HepG2 (cell line): ENCODE data around the gene NARS2. TPM values are rescaled to one million over a fixed set of nuclear protein-coding genes. Genes with fewer than 3 reads are reported as not detected.

Experiments used
- BCL6 ChIP-seq: IDR thresholded peaks from 2 replicates; pipeline ENCODE4 v1.6.1; 2016; ENCODE audit warnings: missing genetic modification reagents, missing compliant biosample characterization
- CHCHD3 ChIP-seq: sonication (generic); formaldehyde crosslinking; IDR thresholded peaks from 2 replicates; pipeline ENCODE4 v1.8.0; 2022; ENCODE audit warnings: mild to moderate bottlenecking, missing genetic modification reagents, moderate library complexity
- ESRRA ChIP-seq: sonication (generic); formaldehyde crosslinking; IDR thresholded peaks from 2 replicates; pipeline ENCODE4 v1.5.1; 2020; ENCODE audit warnings: mild to moderate bottlenecking, low read depth, missing genetic modification reagents
- FLYWCH1 ChIP-seq: sonication (generic); formaldehyde crosslinking; IDR thresholded peaks from 2 replicates; pipeline ENCODE4 v1.8.1; 2023; ENCODE audit warnings: mild to moderate bottlenecking, missing genetic modification reagents
- FOSL1 ChIP-seq: sonication (generic); formaldehyde crosslinking; IDR thresholded peaks from 2 replicates; pipeline ENCODE4 v1.9.0; 2021; ENCODE audit warnings: missing genetic modification reagents, borderline replicate concordance
- HNRNPK ChIP-seq: fragments of 200-400 bp; formaldehyde crosslinking; IDR thresholded peaks from 2 replicates; pipeline ENCODE4 v1.6.1; 2018; ENCODE audit warnings: low read length, low read depth, moderate library complexity, mild to moderate bottlenecking; ENCODE audit not compliant: poor library complexity, severe bottlenecking
- KMT2B ChIP-seq: IDR thresholded peaks from 2 replicates; pipeline ENCODE4 v1.6.1; 2016; ENCODE audit warnings: missing genetic modification reagents, missing compliant biosample characterization
- MAZ ChIP-seq, 2 experiments: sonication (generic) in 1 of 2; formaldehyde crosslinking in 1 of 2; IDR thresholded peaks; 2 replicates each; pipeline versions ENCODE4 v1.5.0 to v1.6.1; 2012 to 2020; ENCODE audit warnings: low read depth in 2 of 2, mild to moderate bottlenecking in 2 of 2, borderline replicate concordance in 1 of 2, improper control_type of control experiment in 1 of 2, low read length in 1 of 2, missing genetic modification reagents in 1 of 2, moderate library complexity in 1 of 2
- MXD4 ChIP-seq: IDR thresholded peaks from 2 replicates; pipeline ENCODE4 v1.6.1; 2016; ENCODE audit warnings: mild to moderate bottlenecking, missing biosample characterization, missing genetic modification reagents
- MYC ChIP-seq: sonication (generic); formaldehyde crosslinking; IDR thresholded peaks from 2 replicates; pipeline ENCODE4 v1.9.0; 2021; ENCODE audit warnings: missing genetic modification reagents, borderline replicate concordance
- PRMT3 ChIP-seq: sonication (generic); formaldehyde crosslinking; IDR thresholded peaks from 2 replicates; pipeline ENCODE4 v1.8.1; 2022; ENCODE audit warnings: low read depth, mild to moderate bottlenecking, moderate library complexity, missing genetic modification reagents, borderline replicate concordance
- STAT5B ChIP-seq: sonication (generic); formaldehyde crosslinking; IDR thresholded peaks from 2 replicates; pipeline ENCODE4 v1.4.0; 2020; ENCODE audit warnings: missing genetic modification reagents
- TFAP4 ChIP-seq: sonication (generic); IDR thresholded peaks from 2 replicates; pipeline ENCODE4 v1.6.1; 2016; ENCODE audit warnings: low read depth, borderline replicate concordance
- TMF1 ChIP-seq: sonication (generic); formaldehyde crosslinking; IDR thresholded peaks from 2 replicates; pipeline ENCODE4 v1.8.1; 2022; ENCODE audit warnings: low read depth, missing genetic modification reagents
- ZNF607 ChIP-seq: sonication (generic); formaldehyde crosslinking; IDR thresholded peaks from 2 replicates; pipeline ENCODE4 v1.5.1; 2020; ENCODE audit warnings: missing genetic modification reagents, mild to moderate bottlenecking, borderline replicate concordance
- ZNF776 ChIP-seq: sonication (generic); formaldehyde crosslinking; IDR thresholded peaks from 2 replicates; pipeline ENCODE4 v1.4.0; 2020; ENCODE audit warnings: mild to moderate bottlenecking, missing genetic modification reagents
- ZNF878 ChIP-seq: sonication (generic); formaldehyde crosslinking; IDR thresholded peaks from 2 replicates; pipeline ENCODE4 v1.8.1; 2023; ENCODE audit warnings: mild to moderate bottlenecking, missing genetic modification reagents, moderate library complexity
- ZNF883 ChIP-seq: sonication (generic); formaldehyde crosslinking; IDR thresholded peaks from 2 replicates; pipeline ENCODE4 v1.5.1; 2020; ENCODE audit warnings: mild to moderate bottlenecking, missing genetic modification reagents; ENCODE audit errors: not compliant biosample characterization
- polyA plus RNA-seq, 8 experiments: library from polyadenylated mRNA; depleted of rRNA in 3 of 8; stranded (reverse) in 7 of 8; unstranded in 1 of 8; fragments of >200 nt; fragmentation: Illumina TruSeq in 4 of 8; extraction: Trizol in 4 of 8; gene quantifications; 2 replicates each; pipeline versions ENCODE4 v1.2.1 to v1.2.3, GENCODE V29; 2011 to 2016; ENCODE audit warnings: low read depth in 4 of 8, missing spikeins in 1 of 8, mixed read lengths in 1 of 8; ENCODE audit not compliant: insufficient read depth in 1 of 8
- total RNA-seq, 5 experiments: library from RNA; depleted of rRNA; stranded (reverse); fragments of >200 nt; fragmentation: Illumina TruSeq; extraction: Trizol; gene quantifications; 2 replicates each; pipeline ENCODE4 v1.2.3, GENCODE V29; 2016; ENCODE audit warnings: low read depth in 1 of 5
- TF ChIP-seq, protein P1 (sequence below): IDR thresholded peaks from 2 replicates; pipeline ENCODE4 v1.6.1; 2016; ENCODE audit warnings: low read depth, missing genetic modification reagents, missing compliant biosample characterization
- TF ChIP-seq, protein P2 (sequence below): IDR thresholded peaks from 2 replicates; pipeline ENCODE4 v1.6.1; 2012; ENCODE audit warnings: inconsistent platforms

NARS2 gene
- total and polyA plus RNA-seq, 2 of the 13 experiments (the other 11 are each of a cell fraction or from before 2014, with no cell fraction given), result 45.9 to 65.0 TPM

DNA sequence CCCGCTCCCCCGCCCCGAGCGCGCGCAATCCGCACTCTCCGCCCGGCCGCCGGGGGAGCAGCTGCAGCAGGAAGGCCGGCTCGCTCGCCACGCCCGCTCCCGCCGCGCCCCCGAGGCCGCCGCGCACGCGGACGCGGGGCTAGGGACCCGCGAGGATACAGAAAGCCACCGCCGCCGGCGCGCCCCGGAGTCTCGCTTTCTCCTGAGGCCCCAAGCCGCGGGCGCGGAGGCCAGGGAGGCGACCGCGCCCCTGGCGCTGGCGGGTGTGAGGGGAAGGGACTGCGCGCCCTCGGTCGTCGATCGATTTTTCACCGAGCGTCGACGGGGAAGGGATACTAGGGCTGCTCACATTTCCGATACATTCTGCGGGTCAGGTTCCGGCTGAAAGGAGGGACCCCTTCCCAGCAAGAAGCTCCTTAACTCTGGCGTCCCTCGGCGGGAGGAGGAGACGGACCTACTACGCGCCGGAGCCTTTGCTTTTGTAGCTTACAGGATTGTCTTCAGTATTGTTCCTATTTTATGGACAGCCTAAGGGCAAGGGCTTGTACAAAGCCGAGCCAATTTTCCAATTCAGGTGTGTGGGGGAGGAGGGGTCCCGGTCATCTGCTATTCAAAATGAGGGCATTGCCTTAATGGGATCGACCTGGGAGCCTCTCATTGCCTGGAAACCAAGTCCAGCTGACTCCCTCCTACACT is 156.6 kb downstream of the NARS2 start (continued):
- TF ChIP-seq, protein P1, sequence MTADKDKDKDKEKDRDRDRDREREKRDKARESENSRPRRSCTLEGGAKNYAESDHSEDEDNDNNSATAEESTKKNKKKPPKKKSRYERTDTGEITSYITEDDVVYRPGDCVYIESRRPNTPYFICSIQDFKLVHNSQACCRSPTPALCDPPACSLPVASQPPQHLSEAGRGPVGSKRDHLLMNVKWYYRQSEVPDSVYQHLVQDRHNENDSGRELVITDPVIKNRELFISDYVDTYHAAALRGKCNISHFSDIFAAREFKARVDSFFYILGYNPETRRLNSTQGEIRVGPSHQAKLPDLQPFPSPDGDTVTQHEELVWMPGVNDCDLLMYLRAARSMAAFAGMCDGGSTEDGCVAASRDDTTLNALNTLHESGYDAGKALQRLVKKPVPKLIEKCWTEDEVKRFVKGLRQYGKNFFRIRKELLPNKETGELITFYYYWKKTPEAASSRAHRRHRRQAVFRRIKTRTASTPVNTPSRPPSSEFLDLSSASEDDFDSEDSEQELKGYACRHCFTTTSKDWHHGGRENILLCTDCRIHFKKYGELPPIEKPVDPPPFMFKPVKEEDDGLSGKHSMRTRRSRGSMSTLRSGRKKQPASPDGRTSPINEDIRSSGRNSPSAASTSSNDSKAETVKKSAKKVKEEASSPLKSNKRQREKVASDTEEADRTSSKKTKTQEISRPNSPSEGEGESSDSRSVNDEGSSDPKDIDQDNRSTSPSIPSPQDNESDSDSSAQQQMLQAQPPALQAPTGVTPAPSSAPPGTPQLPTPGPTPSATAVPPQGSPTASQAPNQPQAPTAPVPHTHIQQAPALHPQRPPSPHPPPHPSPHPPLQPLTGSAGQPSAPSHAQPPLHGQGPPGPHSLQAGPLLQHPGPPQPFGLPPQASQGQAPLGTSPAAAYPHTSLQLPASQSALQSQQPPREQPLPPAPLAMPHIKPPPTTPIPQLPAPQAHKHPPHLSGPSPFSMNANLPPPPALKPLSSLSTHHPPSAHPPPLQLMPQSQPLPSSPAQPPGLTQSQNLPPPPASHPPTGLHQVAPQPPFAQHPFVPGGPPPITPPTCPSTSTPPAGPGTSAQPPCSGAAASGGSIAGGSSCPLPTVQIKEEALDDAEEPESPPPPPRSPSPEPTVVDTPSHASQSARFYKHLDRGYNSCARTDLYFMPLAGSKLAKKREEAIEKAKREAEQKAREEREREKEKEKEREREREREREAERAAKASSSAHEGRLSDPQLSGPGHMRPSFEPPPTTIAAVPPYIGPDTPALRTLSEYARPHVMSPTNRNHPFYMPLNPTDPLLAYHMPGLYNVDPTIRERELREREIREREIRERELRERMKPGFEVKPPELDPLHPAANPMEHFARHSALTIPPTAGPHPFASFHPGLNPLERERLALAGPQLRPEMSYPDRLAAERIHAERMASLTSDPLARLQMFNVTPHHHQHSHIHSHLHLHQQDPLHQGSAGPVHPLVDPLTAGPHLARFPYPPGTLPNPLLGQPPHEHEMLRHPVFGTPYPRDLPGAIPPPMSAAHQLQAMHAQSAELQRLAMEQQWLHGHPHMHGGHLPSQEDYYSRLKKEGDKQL (CRISPR knock-in tag), result no peak
- TF ChIP-seq ESRRA (CRISPR knock-in tag) (peak; percentile 26; the same call in 1 of the 2 replicates), ZNF883 (CRISPR knock-in tag) (peak; percentile 52), KMT2B (CRISPR knock-in tag) (peak; percentile 75), BCL6 (CRISPR knock-in tag) (peak; percentile 77), TFAP4 (0 out of 2 replicates have a peak, but pooled peaks have one; percentile 17), MYC (peak; percentile 58; the same call in 1 of the 2 replicates), ZNF878 (peak; percentile 14; the same call in 1 of the 2 replicates), HNRNPK (peak; percentile 10), PRMT3 (CRISPR knock-in tag) (0 out of 2 replicates have a peak, but pooled peaks have one; percentile 51), ZNF607 (peak; percentile 67; the same call in 1 of the 2 replicates), FOSL1 (no peak), TMF1 (CRISPR knock-in tag) (no peak), FLYWCH1 (CRISPR knock-in tag) (peak; percentile 83; the same call in 1 of the 2 replicates), ZNF776 (CRISPR knock-in tag) (peak; percentile 60; the same call in 1 of the 2 replicates), MAZ (IDR thresholded peaks at IDR 0.05; ENCODE audit: borderline replicate concordance, low read depth, low read length) (peak; percentile 36; the same call in 1 of the 2 replicates), MAZ (CRISPR knock-in tag; IDR thresholded peaks at IDR 0.05; ENCODE audit: low read depth) (peak; percentile 73), MXD4 (0 out of 2 replicates have a peak, but pooled peaks have one; percentile 45), CHCHD3 (no peak), STAT5B (CRISPR knock-in tag) (no peak)
- TF ChIP-seq, protein P2, sequence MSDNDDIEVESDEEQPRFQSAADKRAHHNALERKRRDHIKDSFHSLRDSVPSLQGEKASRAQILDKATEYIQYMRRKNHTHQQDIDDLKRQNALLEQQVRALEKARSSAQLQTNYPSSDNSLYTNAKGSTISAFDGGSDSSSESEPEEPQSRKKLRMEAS, result peak; percentile 67; the same call in 1 of the 2 replicates
